ENCODE results near the gene DNAJC4. TPM values are rescaled to one million over a fixed set of nuclear protein-coding genes. Genes with fewer than 3 reads are reported as not detected.

DNAJC4 gene
- total and polyA plus RNA-seq, 9 of the 15 experiments (the other 6 are each of a cell fraction or from before 2014, with no cell fraction given), result 4.0 to 32.6 (median 19.9) TPM

DNA sequence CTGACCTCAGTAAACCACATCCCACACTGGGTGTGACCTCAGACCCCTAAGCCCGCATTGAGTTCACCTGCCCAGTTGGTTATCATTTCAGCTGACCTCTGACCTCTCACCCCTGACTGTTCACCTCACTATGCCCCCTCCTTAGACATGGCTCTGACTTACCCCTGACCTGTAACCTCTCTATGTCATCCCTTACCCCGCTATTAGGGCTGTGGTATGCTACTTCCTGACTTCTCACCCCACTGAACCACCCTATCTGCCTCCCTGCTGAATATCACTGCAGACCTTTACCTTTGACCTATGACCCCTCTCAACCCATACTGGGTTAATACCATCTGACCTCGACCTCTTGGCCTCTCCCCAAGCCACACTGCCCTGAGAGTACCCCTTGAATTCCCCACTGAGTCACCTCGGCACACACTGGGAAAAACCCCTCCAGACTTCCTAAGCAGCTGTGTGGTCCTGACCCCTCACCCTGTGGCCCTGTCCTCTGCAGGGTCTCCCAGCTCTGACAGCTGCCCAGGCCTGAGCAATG, 29.3 kb downstream of the DNAJC4 start (continued):
- TF ChIP-seq, protein P1, sequence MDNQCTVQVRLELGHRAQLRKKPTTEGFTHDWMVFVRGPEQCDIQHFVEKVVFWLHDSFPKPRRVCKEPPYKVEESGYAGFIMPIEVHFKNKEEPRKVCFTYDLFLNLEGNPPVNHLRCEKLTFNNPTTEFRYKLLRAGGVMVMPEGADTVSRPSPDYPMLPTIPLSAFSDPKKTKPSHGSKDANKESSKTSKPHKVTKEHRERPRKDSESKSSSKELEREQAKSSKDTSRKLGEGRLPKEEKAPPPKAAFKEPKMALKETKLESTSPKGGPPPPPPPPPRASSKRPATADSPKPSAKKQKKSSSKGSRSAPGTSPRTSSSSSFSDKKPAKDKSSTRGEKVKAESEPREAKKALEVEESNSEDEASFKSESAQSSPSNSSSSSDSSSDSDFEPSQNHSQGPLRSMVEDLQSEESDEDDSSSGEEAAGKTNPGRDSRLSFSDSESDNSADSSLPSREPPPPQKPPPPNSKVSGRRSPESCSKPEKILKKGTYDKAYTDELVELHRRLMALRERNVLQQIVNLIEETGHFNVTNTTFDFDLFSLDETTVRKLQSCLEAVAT (IDR thresholded peaks at IDR 0.05), result no peak
- no peak for TF ChIP-seq CEBPG (CRISPR knock-in tag; IDR thresholded peaks at IDR 0.05)
- no peak for TF ChIP-seq CEBPG (tag; conservative IDR thresholded peaks at IDR 0.05 in 1 of 2, IDR thresholded peaks at IDR 0.05 in 1 of 2)
- TF ChIP-seq SMARCB1 (IDR thresholded peaks at IDR 0.05; ENCODE audit: insufficient read length, low read depth), result no peak
- TF ChIP-seq CAMTA2 (CRISPR knock-in tag; conservative IDR thresholded peaks at IDR 0.05), result no peak
- peak in 1 of 2 experiments; percentile 35; a peak in 1 of 4 replicates for TF ChIP-seq HDAC1 (IDR thresholded peaks at IDR 0.05)
- no peak for TF ChIP-seq BRCA1 (IDR thresholded peaks at IDR 0.05)
- TF ChIP-seq BRCA1 (CRISPR knock-in tag; IDR thresholded peaks at IDR 0.05), result no peak
- TF ChIP-seq, protein P2, sequence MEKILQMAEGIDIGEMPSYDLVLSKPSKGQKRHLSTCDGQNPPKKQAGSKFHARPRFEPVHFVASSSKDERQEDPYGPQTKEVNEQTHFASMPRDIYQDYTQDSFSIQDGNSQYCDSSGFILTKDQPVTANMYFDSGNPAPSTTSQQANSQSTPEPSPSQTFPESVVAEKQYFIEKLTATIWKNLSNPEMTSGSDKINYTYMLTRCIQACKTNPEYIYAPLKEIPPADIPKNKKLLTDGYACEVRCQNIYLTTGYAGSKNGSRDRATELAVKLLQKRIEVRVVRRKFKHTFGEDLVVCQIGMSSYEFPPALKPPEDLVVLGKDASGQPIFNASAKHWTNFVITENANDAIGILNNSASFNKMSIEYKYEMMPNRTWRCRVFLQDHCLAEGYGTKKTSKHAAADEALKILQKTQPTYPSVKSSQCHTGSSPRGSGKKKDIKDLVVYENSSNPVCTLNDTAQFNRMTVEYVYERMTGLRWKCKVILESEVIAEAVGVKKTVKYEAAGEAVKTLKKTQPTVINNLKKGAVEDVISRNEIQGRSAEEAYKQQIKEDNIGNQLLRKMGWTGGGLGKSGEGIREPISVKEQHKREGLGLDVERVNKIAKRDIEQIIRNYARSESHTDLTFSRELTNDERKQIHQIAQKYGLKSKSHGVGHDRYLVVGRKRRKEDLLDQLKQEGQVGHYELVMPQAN (IDR thresholded peaks at IDR 0.05; ENCODE audit: borderline replicate concordance), result no peak
- TF ChIP-seq, protein P3, sequence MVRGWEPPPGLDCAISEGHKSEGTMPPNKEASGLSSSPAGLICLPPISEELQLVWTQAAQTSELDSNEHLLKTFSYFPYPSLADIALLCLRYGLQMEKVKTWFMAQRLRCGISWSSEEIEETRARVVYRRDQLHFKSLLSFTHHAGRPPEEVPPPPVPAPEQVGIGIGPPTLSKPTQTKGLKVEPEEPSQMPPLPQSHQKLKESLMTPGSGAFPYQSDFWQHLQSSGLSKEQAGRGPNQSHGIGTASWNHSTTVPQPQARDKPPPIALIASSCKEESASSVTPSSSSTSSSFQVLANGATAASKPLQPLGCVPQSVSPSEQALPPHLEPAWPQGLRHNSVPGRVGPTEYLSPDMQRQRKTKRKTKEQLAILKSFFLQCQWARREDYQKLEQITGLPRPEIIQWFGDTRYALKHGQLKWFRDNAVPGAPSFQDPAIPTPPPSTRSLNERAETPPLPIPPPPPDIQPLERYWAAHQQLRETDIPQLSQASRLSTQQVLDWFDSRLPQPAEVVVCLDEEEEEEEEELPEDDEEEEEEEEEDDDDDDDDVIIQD (CRISPR knock-in tag; IDR thresholded peaks at IDR 0.05), result no peak
- TF ChIP-seq ZNF699 (CRISPR knock-in tag; IDR thresholded peaks at IDR 0.05; ENCODE audit: insufficient replicate concordance), result no peak
- TF ChIP-seq ZNF12 (CRISPR knock-in tag; IDR thresholded peaks at IDR 0.05), result no peak
- TF ChIP-seq, protein P4, sequence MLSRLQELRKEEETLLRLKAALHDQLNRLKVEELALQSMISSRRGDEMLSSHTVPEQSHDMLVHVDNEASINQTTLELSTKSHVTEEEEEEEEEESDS (CRISPR knock-in tag; IDR thresholded peaks at IDR 0.05), result no peak
- TF ChIP-seq CBFA2T3 (IDR thresholded peaks at IDR 0.05), result peak; percentile 52; the same call in 1 of the 2 replicates
- no peak for TF ChIP-seq TEAD2 (tag; IDR thresholded peaks at IDR 0.05)
- TF ChIP-seq, protein P5, sequence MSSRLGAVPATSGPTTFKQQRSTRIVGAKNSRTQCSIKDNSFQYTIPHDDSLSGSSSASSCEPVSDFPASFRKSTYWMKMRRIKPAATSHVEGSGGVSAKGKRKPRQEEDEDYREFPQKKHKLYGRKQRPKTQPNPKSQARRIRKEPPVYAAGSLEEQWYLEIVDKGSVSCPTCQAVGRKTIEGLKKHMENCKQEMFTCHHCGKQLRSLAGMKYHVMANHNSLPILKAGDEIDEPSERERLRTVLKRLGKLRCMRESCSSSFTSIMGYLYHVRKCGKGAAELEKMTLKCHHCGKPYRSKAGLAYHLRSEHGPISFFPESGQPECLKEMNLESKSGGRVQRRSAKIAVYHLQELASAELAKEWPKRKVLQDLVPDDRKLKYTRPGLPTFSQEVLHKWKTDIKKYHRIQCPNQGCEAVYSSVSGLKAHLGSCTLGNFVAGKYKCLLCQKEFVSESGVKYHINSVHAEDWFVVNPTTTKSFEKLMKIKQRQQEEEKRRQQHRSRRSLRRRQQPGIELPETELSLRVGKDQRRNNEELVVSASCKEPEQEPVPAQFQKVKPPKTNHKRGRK (tag; IDR thresholded peaks at IDR 0.05), result no peak
- 0 out of 2 replicates have a peak, but pooled peaks have one; percentile 5 for TF ChIP-seq TCF3 (CRISPR knock-in tag; IDR thresholded peaks at IDR 0.05)
- TF ChIP-seq CCNT2 (IDR thresholded peaks at IDR 0.05; ENCODE audit: borderline replicate concordance, extremely low read depth, insufficient read length, low read depth, low read length), result no peak
- no peak for TF ChIP-seq JUND (IDR thresholded peaks at IDR 0.05; ENCODE audit: borderline replicate concordance, low read depth, low read length)
- no peak for TF ChIP-seq JUND (tag; IDR thresholded peaks at IDR 0.05; ENCODE audit: borderline replicate concordance, low read depth, low read length)
- no peak for TF ChIP-seq E2F3 (CRISPR knock-in tag; IDR thresholded peaks at IDR 0.05)
- TF ChIP-seq GATAD2B (IDR thresholded peaks at IDR 0.05; ENCODE audit: borderline replicate concordance), result no peak
- TF ChIP-seq HNRNPLL (IDR thresholded peaks at IDR 0.05; ENCODE audit: low read depth, low read length, poor library complexity, severe bottlenecking), result no peak
